C4-2B (cell line): ENCODE data around the gene THAP6.
"Not testable (repeated sequence)": the region's sequence is repeated elsewhere in the genome, so short reads cannot be mapped to it uniquely, and the experiment has no call there.

Source experiments
- H3K27ac ChIP-seq: fragments of 450-650 bp; 2 replicates; pipeline ENCODE4 v1.5.1; 2017
- ZFX ChIP-seq: fragments of 450-650 bp; IDR thresholded peaks from 2 replicates; pipeline ENCODE4 v1.6.1; 2017
- TF ChIP-seq, protein P1 (sequence below): fragments of 450-650 bp; conservative IDR thresholded peaks from 2 replicates; pipeline ENCODE4 v1.5.1; 2017; ENCODE audit warnings: mild to moderate bottlenecking

Gene THAP6

DNA sequence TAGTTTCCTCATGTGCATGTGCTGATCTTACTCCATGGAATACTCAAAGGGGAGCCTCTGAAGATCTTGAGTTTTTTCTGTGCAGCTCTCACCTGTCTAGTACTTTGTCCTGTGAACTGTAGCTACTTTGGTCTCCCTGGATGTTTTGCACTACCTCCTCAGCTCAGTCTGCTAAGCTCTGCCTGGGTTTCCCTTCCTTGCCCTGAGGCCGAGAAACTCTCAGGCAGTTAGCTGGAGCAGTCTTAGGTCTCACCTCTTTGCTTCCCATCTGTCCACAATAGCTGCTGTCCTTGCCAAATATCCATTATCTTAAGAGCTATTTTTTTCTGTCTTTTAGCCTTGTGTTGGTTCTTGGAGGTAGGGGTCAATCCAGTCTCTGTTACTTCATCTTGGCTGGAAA, 11.6 kb downstream of the THAP6 start:
- no peak for TF ChIP-seq ZFX
- TF ChIP-seq, protein P1, sequence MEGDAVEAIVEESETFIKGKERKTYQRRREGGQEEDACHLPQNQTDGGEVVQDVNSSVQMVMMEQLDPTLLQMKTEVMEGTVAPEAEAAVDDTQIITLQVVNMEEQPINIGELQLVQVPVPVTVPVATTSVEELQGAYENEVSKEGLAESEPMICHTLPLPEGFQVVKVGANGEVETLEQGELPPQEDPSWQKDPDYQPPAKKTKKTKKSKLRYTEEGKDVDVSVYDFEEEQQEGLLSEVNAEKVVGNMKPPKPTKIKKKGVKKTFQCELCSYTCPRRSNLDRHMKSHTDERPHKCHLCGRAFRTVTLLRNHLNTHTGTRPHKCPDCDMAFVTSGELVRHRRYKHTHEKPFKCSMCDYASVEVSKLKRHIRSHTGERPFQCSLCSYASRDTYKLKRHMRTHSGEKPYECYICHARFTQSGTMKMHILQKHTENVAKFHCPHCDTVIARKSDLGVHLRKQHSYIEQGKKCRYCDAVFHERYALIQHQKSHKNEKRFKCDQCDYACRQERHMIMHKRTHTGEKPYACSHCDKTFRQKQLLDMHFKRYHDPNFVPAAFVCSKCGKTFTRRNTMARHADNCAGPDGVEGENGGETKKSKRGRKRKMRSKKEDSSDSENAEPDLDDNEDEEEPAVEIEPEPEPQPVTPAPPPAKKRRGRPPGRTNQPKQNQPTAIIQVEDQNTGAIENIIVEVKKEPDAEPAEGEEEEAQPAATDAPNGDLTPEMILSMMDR: no peak

GRCh38 chr4:75527482-75527881, 13.2 kb downstream of the THAP6 start:
- H3K27ac ChIP-seq: no peak overlapping the region
- no peak for TF ChIP-seq ZFX
- TF ChIP-seq, protein P1: no peak

More for the DNA sequence above, 11.6 kb downstream of the THAP6 start:
- no peak overlapping the region for H3K27ac ChIP-seq

- H3K27ac ChIP-seq: no peak overlapping the region
- TF ChIP-seq ZFX: no peak
- TF ChIP-seq, protein P1: no peak
These were observed 16.5 kb downstream of the THAP6 start for GRCh38 chr4:75530556-75531322.

DNA sequence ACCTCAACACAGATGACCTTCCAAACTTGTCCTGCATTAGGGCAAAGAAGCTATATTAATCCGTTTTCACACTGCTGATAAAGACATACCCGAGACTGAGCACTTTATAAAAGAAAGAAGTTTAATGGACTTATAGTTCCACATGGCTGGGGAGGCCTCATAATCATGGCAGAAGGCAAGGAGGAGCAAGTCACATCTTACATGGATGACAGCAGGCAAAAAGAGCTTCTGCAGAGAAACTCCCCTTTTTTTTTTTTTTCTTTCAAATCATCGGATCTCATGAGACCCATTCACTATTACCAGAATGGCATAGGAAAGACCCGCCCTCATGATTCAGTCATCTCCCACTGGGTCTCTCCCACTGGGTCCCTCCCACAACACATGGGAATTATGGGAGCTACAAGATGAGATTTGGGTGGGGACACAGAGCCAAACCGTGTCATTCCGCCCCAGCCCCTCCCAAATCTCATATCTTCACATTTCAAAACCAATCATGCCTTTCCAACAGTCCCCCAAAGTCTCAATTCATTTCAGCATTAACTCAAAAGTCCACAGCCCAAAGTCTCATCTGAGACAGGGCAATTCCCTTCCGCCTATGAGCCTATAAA, 17.4 kb downstream of the THAP6 start:
- not testable (repeated sequence) for H3K27ac ChIP-seq

DNA sequence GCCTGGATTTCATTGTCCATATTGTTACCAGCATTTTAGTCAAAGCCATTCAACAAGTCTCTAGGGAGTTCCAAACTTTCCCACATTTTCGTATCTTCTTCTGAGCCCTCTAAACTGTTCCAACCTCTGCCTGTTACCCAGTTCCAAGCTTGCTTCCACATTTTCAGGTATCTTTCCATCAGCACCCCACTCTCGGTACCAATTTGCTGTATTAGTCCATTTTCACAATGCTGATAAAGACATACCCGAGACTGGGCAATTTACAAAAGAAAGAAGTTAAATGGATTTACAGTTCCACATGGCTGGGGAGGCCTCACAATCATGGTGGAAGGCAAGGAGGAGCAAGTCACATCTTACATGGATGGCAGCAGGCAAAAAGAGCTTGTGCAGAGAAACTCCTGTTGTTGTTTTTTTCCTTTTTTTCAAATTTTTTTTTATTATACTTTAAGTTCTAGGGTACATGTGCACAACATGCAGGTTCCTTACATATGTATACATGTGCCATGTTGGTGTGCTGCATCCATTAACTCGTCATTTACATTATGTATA, 19.1 kb downstream of the THAP6 start:
- not testable (repeated sequence) for H3K27ac ChIP-seq

GRCh38 chr4:75533926-75534325, 19.7 kb downstream of the THAP6 start:
- H3K27ac ChIP-seq: not testable (repeated sequence)

- not testable (repeated sequence) for H3K27ac ChIP-seq
These were observed 23.0 kb downstream of the THAP6 start for GRCh38 chr4:75537308-75537707.

GRCh38 chr4:75542824-75543223, 28.6 kb downstream of the THAP6 start:
- TF ChIP-seq, protein P1: no peak
- no peak for TF ChIP-seq ZFX
- no peak overlapping the region for H3K27ac ChIP-seq

DNA sequence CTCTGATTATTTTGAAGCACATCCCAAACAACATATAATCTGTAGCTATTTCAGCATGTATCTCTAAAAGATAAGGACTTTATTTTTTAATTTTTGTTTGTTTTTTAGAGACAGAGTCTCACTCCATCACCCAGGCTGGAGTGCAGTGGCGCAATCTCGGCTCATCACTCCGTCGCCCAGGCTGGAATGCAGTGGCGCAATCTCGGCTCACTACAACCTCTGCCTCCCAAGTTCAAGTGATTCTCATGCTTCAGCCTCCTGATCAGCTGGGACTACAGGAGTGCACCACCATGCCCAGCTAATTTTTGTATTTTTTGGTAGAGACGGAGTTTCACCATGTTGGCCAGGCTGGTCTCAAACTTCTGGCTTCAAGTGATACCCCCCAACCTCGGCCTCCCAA, 29.9 kb downstream of the THAP6 start:
- H3K27ac ChIP-seq: not testable (repeated sequence)

DNA sequence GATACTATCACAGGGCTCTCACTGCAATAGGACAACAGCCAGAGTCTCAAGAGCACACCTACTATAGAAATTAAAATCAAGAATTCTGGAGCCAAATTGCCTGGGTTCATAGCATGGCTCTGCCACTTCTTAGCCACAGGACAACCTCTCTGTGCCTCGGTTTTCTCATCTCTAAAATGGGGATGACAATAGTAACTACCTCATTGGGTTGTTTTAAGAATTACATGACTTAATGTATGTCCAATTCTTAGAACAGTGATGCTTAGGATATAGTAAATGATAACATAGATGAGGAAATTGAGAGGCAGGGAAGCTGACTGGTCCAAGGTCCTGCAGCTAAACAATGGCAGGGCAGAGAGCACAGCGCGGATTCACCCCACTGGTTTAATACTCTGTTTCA, 30.6 kb downstream of the THAP6 start:
- TF ChIP-seq, protein P1: no peak
- no peak for TF ChIP-seq ZFX
- H3K27ac ChIP-seq: no peak overlapping the region
